OCI-LY7 (cell line): Measurements from ENCODE around the gene PLEKHH1. TPM values are rescaled to one million over a fixed set of nuclear protein-coding genes. Genes with fewer than 3 reads are reported as not detected.
A peak's percentile ranks its signal among the peaks of the same experiment; 100 is the strongest.

Source experiments
- BruUV-seq: library from RNA; stranded (reverse); fragments of 400-500 nt; replicated peaks from 2 replicates; lab custom pipeline; 2021; lab: Mats Ljungman, UMichigan
- CTCF ChIA-PET: fragments of 300-600 bp; sonication (Branson Sonifier 250); formaldehyde crosslinking; loops from one replicate; lab custom pipeline; 2022; ENCODE audit warnings: antibody characterized with exemption; ENCODE audit not compliant: unreplicated experiment; lab: Charles Lee
- POLR2A ChIA-PET: fragments of 300-600 bp; sonication (Branson Sonifier 250); formaldehyde crosslinking; loops from one replicate; lab custom pipeline; 2022; ENCODE audit warnings: antibody characterized with exemption; lab: Charles Lee
- DNase-seq: peaks from one replicate; pipeline ENCODE4 v3.0.0-alpha.2; 2015; ENCODE audit warnings: low spot score
- H2AFZ ChIP-seq: fragments of 200-600 bp; sonication (generic), shearing (Covaris generic); 2 replicates; pipeline ENCODE4 v1.6.1; 2014; ENCODE audit warnings: mild to moderate bottlenecking, antibody characterized with exemption, low read length, moderate library complexity
- H3K27ac ChIP-seq: fragments of 200-600 bp; sonication (generic); 2 replicates; pipeline ENCODE4 v1.5.1; 2014; ENCODE audit warnings: mixed run types, low read depth, mild to moderate bottlenecking, moderate library complexity, low read length, inconsistent platforms; ENCODE audit not compliant: poor library complexity, severe bottlenecking
- H3K36me3 ChIP-seq: fragments of 200-600 bp; sonication (generic); 2 replicates; pipeline ENCODE4 v1.6.1; 2014; ENCODE audit warnings: mild to moderate bottlenecking, antibody characterized with exemption, low read length, moderate library complexity, mixed read lengths; ENCODE audit not compliant: insufficient read depth
- H3K4me1 ChIP-seq: fragments of 200-600 bp; sonication (generic); 2 replicates; pipeline ENCODE4 v1.5.1; 2014; ENCODE audit warnings: mild to moderate bottlenecking, low read length; ENCODE audit not compliant: insufficient read depth, poor library complexity, severe bottlenecking
- H3K4me2 ChIP-seq: fragments of 200-600 bp; sonication (generic); 2 replicates; pipeline ENCODE4 v1.6.1; 2014; ENCODE audit warnings: mild to moderate bottlenecking, low read length
- H3K4me3 ChIP-seq: fragments of 200-600 bp; sonication (generic); 2 replicates; pipeline ENCODE4 v1.5.1; 2014; ENCODE audit warnings: mild to moderate bottlenecking, low read depth, low read length; ENCODE audit not compliant: poor library complexity, severe bottlenecking
- H3K79me2 ChIP-seq: fragments of 200-600 bp; sonication (generic); 2 replicates; pipeline ENCODE4 v1.6.1; 2016; ENCODE audit warnings: low read depth, mild to moderate bottlenecking, low read length, moderate library complexity, mixed read lengths; ENCODE audit not compliant: insufficient read depth
- H3K9me2 ChIP-seq: fragments of 200-600 bp; sonication (generic); 2 replicates; pipeline ENCODE4 v1.6.1; 2016; ENCODE audit warnings: mild to moderate bottlenecking, low read length, mixed read lengths; ENCODE audit not compliant: insufficient read depth
- H3K9me3 ChIP-seq: fragments of 200-600 bp; sonication (generic); 2 replicates; pipeline ENCODE4 v1.6.1; 2014; ENCODE audit warnings: mild to moderate bottlenecking, mixed run types, low read length, mixed read lengths
- H4K20me1 ChIP-seq: fragments of 200-600 bp; sonication (generic); 2 replicates; pipeline ENCODE4 v1.6.1; 2014; ENCODE audit warnings: mild to moderate bottlenecking, antibody characterized with exemption, low read length, moderate library complexity, mixed read lengths; ENCODE audit not compliant: insufficient read depth
- CTCF ChIP-seq: fragments of 200-600 bp; sonication (generic); conservative IDR thresholded peaks from 2 replicates; pipeline ENCODE4 v1.5.1; 2014; ENCODE audit warnings: mild to moderate bottlenecking, antibody characterized with exemption, low read length, moderate library complexity, mixed read lengths
- EZH2phosphoT487 ChIP-seq: fragments of 200-600 bp; sonication (generic); IDR thresholded peaks from 2 replicates; pipeline ENCODE4 v1.6.1; 2018; ENCODE audit warnings: low read depth, borderline replicate concordance, mild to moderate bottlenecking, mixed run types, antibody characterized with exemption, low read length, moderate library complexity, mixed read lengths
- intact Hi-C: fragments of 100-400 bp; cut with micrococcal nuclease; formaldehyde crosslinking; loops from one replicate; pipeline ENCODE4 v1.10.0; 2022; ENCODE audit not compliant: unreplicated experiment
- total RNA-seq, 2 experiments: library from RNA; depleted of rRNA in 1 of 2; stranded (reverse); fragments of >200 nt in 1 of 2; shearing (Covaris generic) in 1 of 2; gene quantifications; 2 replicates each; pipeline ENCODE4 v1.2.3, GENCODE V29; 2014 to 2022

Gene PLEKHH1
- total RNA-seq, 2 experiments from 2014 or later, result not detected

- Histone ChIP-seq H2AFZ (no peak overlapping the region), H3K4me3 (no peak overlapping the region), H3K9me3 (no peaks in the 10 kb centered on the region), H3K9me2 (no peaks in the 10 kb centered on the region), H3K79me2 (no peaks in the 10 kb centered on the region), H4K20me1 (no peaks in the 10 kb centered on the region), H3K36me3 (no peaks in the 10 kb centered on the region), H3K4me1 (no peaks in the 10 kb centered on the region), H3K27ac (no peak overlapping the region), H3K4me2 (no peak overlapping the region)
- POLR2A ChIA-PET, result interaction anchor here (0.7 to 1.3 kb wide), 3 partner anchors 24 to 120 kb away, joined by 3 to 11 read pairs (median 6); partner anchors contain the start of gene RDH12
- intact Hi-C loops, result loop anchor here (1.0 kb wide), 3 partner anchors 34 to 120 kb away; no protein-coding TSS in a partner anchor
- TF ChIP-seq CTCF, result peak; percentile 85
- no peak for TF ChIP-seq EZH2phosphoT487
- peak; percentile 64 for DNase-seq
- no TSS peak for BruUV-seq
- CTCF ChIA-PET, result interaction anchor here (0.9 to 3.8 kb wide), 3 partner anchors 35 to 121 kb away, joined by 3 to 14 read pairs (median 5); partner anchors contain the start of gene ARG2
These were observed 50.9 kb downstream of the PLEKHH1 start for GRCh38 chr14:67583711-67584644.

- H3K4me2 ChIP-seq, result no peak overlapping the region
- TF ChIP-seq CTCF (no peak), EZH2phosphoT487 (no peak)
- ChIA-PET POLR2A (interaction anchor here (0.7 to 1.3 kb wide), 4 partner anchors 25 to 119 kb away, joined by 3 to 11 read pairs (median 6); partner anchors contain the start of gene RDH12), CTCF (interaction anchor here (0.9 to 3.8 kb wide), 3 partner anchors 34 to 120 kb away, joined by 3 to 14 read pairs (median 5); partner anchors contain the start of gene ARG2)
- no peak overlapping the region for H2AFZ ChIP-seq
- H3K9me3 ChIP-seq, result no peaks in the 10 kb centered on the region
- no peaks in the 10 kb centered on the region for H3K9me2 ChIP-seq
- H4K20me1 ChIP-seq, result no peaks in the 10 kb centered on the region
- H3K79me2 ChIP-seq, result no peaks in the 10 kb centered on the region
- H3K4me3 ChIP-seq, result no peak overlapping the region
- H3K36me3 ChIP-seq, result peaks cover 7% of the 10 kb centered on the region
- no peak overlapping the region for H3K27ac ChIP-seq
- intact Hi-C loops, result loop anchor here (1.0 kb wide), 3 partner anchors 33 to 119 kb away; no protein-coding TSS in a partner anchor
- DNase-seq, result no peak
- no TSS peak for BruUV-seq
- no peaks in the 10 kb centered on the region for H3K4me1 ChIP-seq
These were observed 51.9 kb downstream of the PLEKHH1 start for GRCh38 chr14:67584978-67585377.
